ENCODE measurements around the gene FNDC11.

Gene FNDC11

DNA sequence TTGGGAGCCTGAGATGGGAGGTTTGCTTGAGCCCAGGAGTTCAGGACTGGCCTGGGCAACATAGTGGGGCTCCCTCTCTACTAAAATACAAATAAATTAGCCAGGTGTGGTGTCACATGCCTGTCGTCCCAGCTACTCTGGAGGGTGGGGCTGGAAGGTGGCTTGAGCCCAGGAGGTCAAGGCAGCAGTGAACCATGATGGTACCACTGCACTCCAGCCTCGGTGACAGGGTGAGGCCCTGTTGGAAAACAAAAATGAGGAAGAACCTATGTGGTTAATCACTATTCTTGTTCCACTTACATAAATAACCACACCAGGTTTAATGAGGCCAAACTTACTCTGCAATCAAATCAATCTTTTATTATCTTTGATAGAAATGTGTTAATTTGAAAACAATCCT, 28.0 kb upstream of the FNDC11 start:
- DNase-seq, result peak in 1 of 6 experiments; percentile 33

DNA sequence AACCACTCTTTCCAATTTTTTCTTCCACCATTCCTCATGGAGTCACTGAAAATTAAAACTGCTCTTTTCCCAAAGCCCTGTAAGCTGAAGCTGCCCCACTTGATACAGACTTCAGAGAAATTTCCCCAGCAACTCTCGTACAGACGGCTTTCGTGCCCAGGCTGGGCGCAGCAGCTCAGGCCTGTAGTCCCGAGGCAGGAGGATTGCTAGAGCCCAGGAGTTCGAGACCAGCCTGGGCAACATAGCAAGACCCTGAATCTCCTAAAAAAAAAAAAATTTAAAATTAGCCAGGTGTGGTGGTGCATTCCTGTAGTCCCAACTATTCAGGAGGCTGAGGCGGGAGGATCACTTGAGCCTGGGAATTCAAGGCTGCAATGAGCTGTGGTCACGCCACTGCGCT, 26.8 kb upstream of the FNDC11 start:
- DNase-seq, result peak in 1 of 6 experiments; percentile 27

DNA sequence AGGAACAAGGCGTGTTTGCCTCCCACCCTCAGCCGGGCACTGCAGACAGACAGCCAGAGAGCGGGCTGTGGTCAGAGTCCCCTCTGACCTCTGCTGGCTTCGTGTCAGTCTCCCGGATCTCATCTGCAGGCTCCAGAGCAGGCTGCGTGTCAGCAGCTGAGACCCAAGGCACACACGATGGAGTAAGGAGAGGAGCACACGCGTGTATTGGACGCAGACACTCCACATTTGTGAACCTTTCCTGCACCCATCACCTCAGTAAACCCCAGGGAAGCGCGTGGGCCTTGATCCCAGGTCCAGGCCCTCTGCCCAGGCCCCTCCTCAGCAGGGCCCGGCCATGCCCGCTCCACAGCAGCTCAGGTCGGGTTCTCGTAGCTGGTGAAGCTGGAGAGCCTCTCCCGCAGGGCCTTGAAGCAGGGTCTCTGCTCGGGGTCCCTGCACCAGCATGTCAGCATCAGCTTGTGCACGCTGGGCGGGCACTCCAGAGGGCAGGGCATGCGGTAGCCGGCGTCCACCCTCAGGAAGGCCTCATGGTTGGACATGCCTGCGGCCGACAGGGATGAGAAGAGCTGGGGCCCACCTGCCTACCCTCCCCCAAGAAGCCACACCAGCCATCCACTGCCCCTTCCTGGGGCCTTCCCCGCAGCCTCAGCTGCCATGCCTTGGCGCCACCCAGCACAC, 24.6 kb upstream of the FNDC11 start:
- DNase-seq, result no peak

- no peak for DNase-seq
These were observed 23.8 kb upstream of the FNDC11 start for GRCh38 chr20:63529861-63530787.

GRCh38 chr20:63530788-63531160, 23.2 kb upstream of the FNDC11 start:
- no peak for DNase-seq

DNA sequence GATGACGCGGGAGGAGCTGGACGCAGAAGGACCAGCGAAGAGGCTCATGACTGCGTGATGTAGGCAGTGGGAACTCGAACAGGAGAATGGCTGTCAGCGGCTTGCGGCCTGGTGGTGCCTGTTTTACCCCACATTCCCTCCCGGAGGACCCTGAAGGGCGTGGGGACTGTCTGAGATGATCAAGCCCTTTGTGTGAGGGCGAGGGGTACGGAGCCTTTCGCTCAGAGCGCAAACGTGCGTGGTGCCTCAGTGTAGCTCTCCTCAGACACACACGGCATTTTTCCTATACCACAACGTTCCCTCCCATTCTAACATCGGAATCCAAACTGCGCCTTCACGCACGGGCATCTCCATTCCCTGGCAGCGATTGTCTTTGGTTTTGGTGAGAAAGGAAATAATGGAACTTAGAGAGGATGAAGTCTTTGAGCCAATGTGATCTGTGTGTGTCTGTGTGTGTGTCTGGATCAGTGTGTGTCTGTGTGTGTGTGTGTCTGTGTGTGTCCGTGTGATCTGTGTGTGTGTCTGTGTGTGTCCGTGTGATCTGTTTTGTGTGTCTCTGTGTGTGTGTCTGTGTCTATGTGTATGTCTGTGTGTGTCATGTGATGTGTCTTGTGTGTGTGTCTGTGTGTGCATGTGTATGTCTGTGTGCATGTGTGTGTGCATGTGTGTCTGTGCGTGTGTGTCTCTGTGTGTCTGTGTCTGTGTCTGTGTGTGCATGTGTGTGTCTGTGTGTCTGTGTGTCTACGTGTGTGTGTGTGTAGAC, 22.1 kb upstream of the FNDC11 start:
- DNase-seq, result no peak

- no peak for DNase-seq
These were observed 21.4 kb upstream of the FNDC11 start for GRCh38 chr20:63532449-63532971.

- DNase-seq, result no peak
These were observed 20.6 kb upstream of the FNDC11 start for GRCh38 chr20:63533388-63533787.

GRCh38 chr20:63533871-63534393, 20.0 kb upstream of the FNDC11 start:
- no peak for DNase-seq

GRCh38 chr20:63534427-63534830, 19.5 kb upstream of the FNDC11 start:
- DNase-seq, result no peak

DNA sequence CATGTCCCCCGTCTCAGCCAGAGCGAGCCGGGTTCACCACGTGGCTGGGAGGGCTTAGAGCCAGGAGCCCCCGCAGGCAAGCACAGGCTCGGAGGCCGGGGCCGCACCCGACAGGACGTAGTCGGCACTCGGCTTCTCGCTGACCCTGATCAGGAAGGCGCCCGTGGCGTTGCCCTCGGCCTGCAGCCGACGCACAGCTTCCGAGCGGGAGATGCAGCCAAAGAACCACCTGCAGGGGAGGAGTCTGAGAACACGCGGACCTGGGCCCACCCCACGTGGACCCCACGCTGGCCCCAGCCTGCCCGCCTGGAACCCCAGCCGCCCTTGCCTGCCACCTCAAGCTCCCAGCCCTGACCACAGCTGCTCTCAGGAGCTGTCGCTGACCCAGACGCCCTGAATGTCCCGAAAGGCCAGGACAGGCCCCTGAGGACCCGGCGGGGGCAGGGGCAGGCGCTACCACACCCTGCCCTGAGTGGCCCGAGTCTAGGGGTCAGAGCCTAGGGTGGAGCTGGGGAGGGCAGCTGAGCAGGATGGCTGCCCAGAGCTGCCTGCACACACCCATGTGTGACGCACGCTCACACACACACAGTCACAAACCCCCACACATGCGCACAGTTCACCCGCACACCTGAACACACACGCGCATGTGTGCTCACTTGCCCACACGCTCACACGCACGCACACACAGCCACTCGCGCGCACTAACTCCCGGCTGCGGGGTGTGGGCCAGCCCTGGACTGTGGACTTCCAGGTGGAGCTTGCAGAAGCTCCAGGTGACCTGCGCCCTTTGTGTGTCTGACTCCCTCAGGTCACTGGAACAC, 18.9 kb upstream of the FNDC11 start:
- no peak for DNase-seq

- DNase-seq, result no peak
These were observed 17.6 kb upstream of the FNDC11 start for GRCh38 chr20:63536241-63536977.

- DNase-seq, result peak in 2 of 6 experiments; percentile 10 to 35
These were observed 16.9 kb upstream of the FNDC11 start, which contains the start of gene PTK6 for GRCh38 chr20:63536997-63537524. Gene PTK6 (minus strand): TSS chr20:63537376. CDS start chr20:63537314, 62 bp downstream.

GRCh38 chr20:63537525-63538203, 16.3 kb upstream of the FNDC11 start:
- peak; percentile 83 to 93 (median 89) for DNase-seq

- DNase-seq, result peak in 4 of 6 experiments; percentile 56 to 68 (median 62)
These were observed 15.5 kb upstream of the FNDC11 start for GRCh38 chr20:63538204-63539091.

GRCh38 chr20:63539092-63539430, 14.9 kb upstream of the FNDC11 start:
- DNase-seq, result no peak

DNA sequence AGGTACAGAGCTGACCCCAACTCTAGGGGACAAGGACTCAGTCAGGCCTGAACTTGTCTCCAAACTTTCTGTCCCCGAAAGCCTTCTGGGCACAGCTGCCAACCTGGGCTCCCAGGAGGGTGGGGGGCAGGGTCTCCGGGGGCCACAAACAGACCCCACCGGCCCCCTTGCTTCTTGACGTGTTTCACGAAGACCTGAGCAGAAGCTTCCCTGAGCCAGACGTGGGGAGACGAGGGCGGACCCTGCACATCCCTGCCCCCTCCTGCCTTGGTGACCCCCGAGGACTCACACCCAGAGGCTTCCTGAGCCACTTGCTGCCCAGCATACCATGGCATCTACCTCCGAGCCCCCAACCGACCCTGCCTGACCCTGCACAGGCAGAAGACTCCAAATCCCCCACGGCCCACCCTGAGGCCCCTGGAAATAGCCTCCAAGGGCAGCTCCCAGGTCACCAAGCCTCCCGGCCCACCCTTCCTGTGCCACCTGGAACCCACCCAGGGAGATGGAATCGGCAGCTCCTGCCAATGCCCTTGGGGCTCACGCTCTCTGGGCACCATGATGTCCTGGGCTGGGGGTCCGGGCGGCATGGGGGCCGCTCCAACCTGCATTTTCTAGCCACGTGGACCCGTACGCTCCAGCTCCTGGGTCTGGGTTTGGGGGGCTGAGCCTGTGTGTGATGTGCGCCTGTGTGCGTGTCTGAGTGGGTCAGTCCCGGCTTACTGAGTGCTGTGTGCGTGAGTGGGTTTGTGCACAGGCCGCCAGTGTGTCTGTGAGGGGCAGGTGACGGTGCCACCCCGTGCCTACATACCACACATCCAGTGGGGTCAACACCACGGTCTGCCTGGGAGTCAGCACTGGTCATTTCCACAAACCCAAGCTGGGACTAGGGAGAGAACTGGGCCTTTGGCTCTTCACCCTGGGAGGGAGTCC, 14.3 kb upstream of the FNDC11 start:
- DNase-seq, result no peak

All from stimulated activated naive CD4-positive, alpha-beta T cell (primary cell).